Ovary (tissue), 3 donors: ENCODE measurements around the gene APBA1.

Experiments used
- CTCF ChIP-seq, 3 donors: fragments of 450-650 bp in 2 of 3; fragments of 200-600 bp in 1 of 3; IDR thresholded peaks; one replicate each; pipeline versions ENCODE4 v1.5.1 to v1.8.0; 2016 to 2022; ENCODE audit warnings: antibody characterized with exemption in 3 of 3, mild to moderate bottlenecking in 1 of 3
- POLR2A ChIP-seq: fragments of 450-650 bp; IDR thresholded peaks from one replicate; pipeline ENCODE4 v1.6.1; 2017; ENCODE audit warnings: antibody characterized with exemption, mild to moderate bottlenecking, moderate library complexity
- donor health status: DM: no; HTN: no; CAD: no.

GRCh38 chr9:69483886-69484422 is 188.2 kb downstream of the APBA1 start:
- TF ChIP-seq CTCF (IDR thresholded peaks at IDR 0.05) = no peak
- TF ChIP-seq POLR2A = no peak
